ENCODE data around the gene ENG. TPM values are rescaled to one million over a fixed set of nuclear protein-coding genes. Genes with fewer than 3 reads are reported as not detected.

The ENG gene
- 25.1 TPM for total RNA-seq (2021; ENCODE audit: unreplicated experiment)
- 41.4 TPM for polyA plus RNA-seq (2012; ENCODE audit: insufficient read length)
- percentile 40 among the genes with signal in this experiment for Bru-seq, nascent RNA
- BruChase-seq, experiment 1, labeled RNA remaining after a 2-hour chase, result percentile 40 among the genes with signal in this experiment
- percentile 49 among the genes with signal in this experiment for BruChase-seq, experiment 2, labeled RNA remaining after a 6-hour chase
- long read RNA-seq, transcript ENG-202 (15 exons, 3,048 nt), result major isoform, 39 of 74 reads
- long read RNA-seq, partial matches to known transcripts, result 20 of 74 reads
- long read RNA-seq, other reads (novel, unspliced or antisense), result 11 of 74 reads

- H3K27me3 ChIP-seq (ENCODE audit: control insufficient read depth, insufficient read depth, low read length), result no peaks in the 10 kb centered on the region
- H3K4me3 ChIP-seq (ENCODE audit: low read depth in 2 of 2, low read length in 2 of 2), result peak within 1 kb of the TSS; percentile 45 to 56
- DNase-seq (ENCODE audit: low read depth, low spot score) (no peak), ATAC-seq (peak; percentile 86)
- intact Hi-C loops (cut with micrococcal nuclease; ENCODE audit: unreplicated experiment) (no loop called here), in situ Hi-C loops (cut with HindIII; ENCODE audit: low pct_unique_long_range_greater_than_20kb, low sequenced_read_pairs) (no loop called here)
- no TSS peak for BruUV-seq (replicated peaks)
- peaks cover 5% of the 10 kb centered on the region; the same call in 1 of the 2 replicates for H3K4me1 ChIP-seq (ENCODE audit: control insufficient read depth, insufficient read depth, low read length)
- no peaks in the 10 kb centered on the region for H3K36me3 ChIP-seq (ENCODE audit: control insufficient read depth, insufficient read depth, low read length)
- ChIA-PET POLR2A (interaction anchor here (0.5 kb wide), 1 partner anchor 68 kb away, joined by 3 read pairs; no protein-coding TSS in a partner anchor), CTCF (interaction anchor here (1.1 kb wide), 1 partner anchor 10 kb away, joined by 3 read pairs; no protein-coding TSS in a partner anchor)
- TF ChIP-seq POLR2AphosphoS5 (IDR thresholded peaks at IDR 0.05; ENCODE audit: low read depth, low read length) (no peak), TCF7L2 (IDR thresholded peaks at IDR 0.05; ENCODE audit: low read depth, low read length) (no peak), CTCF (IDR thresholded peaks at IDR 0.05) (no peak), SIN3A (IDR thresholded peaks at IDR 0.05; ENCODE audit: borderline replicate concordance, insufficient read depth, low read depth, low read length) (no peak), REST (IDR thresholded peaks at IDR 0.05; ENCODE audit: insufficient read depth in 1 of 2, low read depth in 2 of 2, low read length in 1 of 2) (no peak)
- H3K9me3 ChIP-seq (ENCODE audit: control insufficient read depth, insufficient read depth, low read depth, low read length), result 0 out of 2 replicates have a peak, but pooled peaks cover under 1% of the 10 kb centered on the region
- H3K27ac ChIP-seq (ENCODE audit: low read length), result peak within 1 kb of the TSS; percentile 68
Observed at GRCh38 chr9:127854184-127854806, at the start of gene ENG. Gene ENG (minus strand): TSS chr9:127854658. CDS start chr9:127854355, 303 bp downstream.

- peak; percentile 49 for ATAC-seq
- CTCF ChIA-PET, result no interaction called here
- H3K4me3 ChIP-seq (ENCODE audit: low read depth in 2 of 2, low read length in 2 of 2), result no peak overlapping the region
- 0 out of 2 replicates have a peak, but pooled peaks have one; percentile 6 for TF ChIP-seq POLR2AphosphoS5 (IDR thresholded peaks at IDR 0.05; ENCODE audit: low read depth, low read length)
- no peak for TF ChIP-seq REST (IDR thresholded peaks at IDR 0.05; ENCODE audit: insufficient read depth in 1 of 2, low read depth in 2 of 2, low read length in 1 of 2)
- POLR2A ChIA-PET, result no interaction called here
- DNase-seq (ENCODE audit: low read depth, low spot score), result no peak
- in situ Hi-C loops (cut with HindIII; ENCODE audit: low pct_unique_long_range_greater_than_20kb, low sequenced_read_pairs) (no loop called here), intact Hi-C loops (cut with micrococcal nuclease; ENCODE audit: unreplicated experiment) (no loop called here)
- no TSS peak for BruUV-seq (replicated peaks)
- no peaks in the 10 kb centered on the region for H3K27me3 ChIP-seq (ENCODE audit: control insufficient read depth, insufficient read depth, low read length)
- H3K36me3 ChIP-seq (ENCODE audit: control insufficient read depth, insufficient read depth, low read length), result no peaks in the 10 kb centered on the region
- H3K9me3 ChIP-seq (ENCODE audit: control insufficient read depth, insufficient read depth, low read depth, low read length), result no peaks in the 10 kb centered on the region
- peaks cover 41% of the 10 kb centered on the region for H3K4me1 ChIP-seq (ENCODE audit: control insufficient read depth, insufficient read depth, low read length)
- H3K27ac ChIP-seq (ENCODE audit: low read length), result peak overlapping the region; percentile 77
Observed at GRCh38 chr9:127903557-127904475, 49.4 kb upstream of the ENG start.
